Mesenchymal stem cell (in vitro differentiated cells and primary cell): ENCODE measurements around the gene DNASE1L1. TPM values are rescaled to one million over a fixed set of nuclear protein-coding genes. Genes with fewer than 3 reads are reported as not detected.

Experiments used
- DNase-seq: peaks from one replicate; pipeline ENCODE4 v3.0.0-alpha.2; 2013
- H2AFZ ChIP-seq: one replicate; pipeline ENCODE4 v1.6.1; 2013; ENCODE audit warnings: low read depth, mild to moderate bottlenecking, control low read depth, inconsistent platforms, low read length, moderate library complexity
- H2AK5ac ChIP-seq: 2 replicates; pipeline ENCODE4 v1.6.1; 2013; ENCODE audit warnings: low read length, moderate library complexity, mild to moderate bottlenecking, inconsistent platforms; ENCODE audit not compliant: severe bottlenecking
- H2BK120ac ChIP-seq: one replicate; pipeline ENCODE4 v1.6.1; 2013; ENCODE audit warnings: low read depth, mild to moderate bottlenecking, inconsistent platforms, low read length, moderate library complexity
- H2BK12ac ChIP-seq, 2 experiments: one replicate each; pipeline ENCODE4 v1.6.1; 2013; ENCODE audit warnings: inconsistent platforms in 2 of 2, low read length in 2 of 2, mild to moderate bottlenecking in 2 of 2, moderate library complexity in 2 of 2, control low read depth in 1 of 2
- H2BK15ac ChIP-seq: one replicate; pipeline ENCODE4 v1.6.1; 2013; ENCODE audit warnings: mild to moderate bottlenecking, low read depth, inconsistent platforms; ENCODE audit not compliant: poor library complexity, severe bottlenecking
- H2BK5ac ChIP-seq: 2 replicates; pipeline ENCODE4 v1.6.1; 2013; ENCODE audit warnings: low read depth, mild to moderate bottlenecking, low read length, control low read depth, inconsistent platforms; ENCODE audit not compliant: poor library complexity, severe bottlenecking
- H3K14ac ChIP-seq, 2 experiments: one replicate each; pipeline ENCODE4 v1.6.1; 2013; ENCODE audit warnings: inconsistent platforms in 2 of 2, low read length in 2 of 2, control low read depth in 1 of 2, mild to moderate bottlenecking in 1 of 2, moderate library complexity in 1 of 2
- H3K18ac ChIP-seq, 2 experiments: one replicate each; pipeline ENCODE4 v1.6.1; 2013; ENCODE audit warnings: inconsistent platforms in 2 of 2, low read length in 2 of 2, control low read depth in 1 of 2, low read depth in 1 of 2, mild to moderate bottlenecking in 1 of 2
- H3K23ac ChIP-seq, 2 experiments: one replicate each; pipeline ENCODE4 v1.6.1; 2013; ENCODE audit warnings: inconsistent platforms in 2 of 2, low read length in 2 of 2, mild to moderate bottlenecking in 2 of 2, moderate library complexity in 2 of 2, control low read depth in 1 of 2
- H3K27ac ChIP-seq: 2 replicates; pipeline ENCODE4 v1.5.1; 2013; ENCODE audit warnings: mild to moderate bottlenecking, moderate library complexity, low read length, control low read depth, inconsistent platforms; ENCODE audit not compliant: poor library complexity, severe bottlenecking
- H3K27me3 ChIP-seq, 2 experiments: 2 replicates each; pipeline versions ENCODE4 v1.6.1 to v1.7.0; 2013; ENCODE audit warnings: low read length in 2 of 2, mild to moderate bottlenecking in 2 of 2, moderate library complexity in 2 of 2, control low read depth in 1 of 2, inconsistent platforms in 1 of 2; ENCODE audit not compliant: control insufficient read depth in 1 of 2, insufficient read depth in 1 of 2
- H3K36me3 ChIP-seq, 2 experiments: 2 replicates each; pipeline versions ENCODE4 v1.6.1 to v1.7.0; 2013; ENCODE audit warnings: low read length in 2 of 2, control low read depth in 1 of 2, inconsistent platforms in 1 of 2, low read depth in 1 of 2, mild to moderate bottlenecking in 1 of 2; ENCODE audit not compliant: insufficient read depth in 2 of 2, control insufficient read depth in 1 of 2
- H3K4ac ChIP-seq, 2 experiments: one replicate each; pipeline ENCODE4 v1.6.1; 2013; ENCODE audit warnings: inconsistent platforms in 2 of 2, low read length in 2 of 2, mild to moderate bottlenecking in 2 of 2, moderate library complexity in 2 of 2, control low read depth in 1 of 2, low read depth in 1 of 2
- H3K4me1 ChIP-seq: 2 replicates; pipeline ENCODE4 v1.6.1; 2013; ENCODE audit warnings: low read depth, low read length, control low read depth; ENCODE audit not compliant: control insufficient read depth, insufficient read depth
- H3K4me2 ChIP-seq: 2 replicates; pipeline ENCODE4 v1.6.1; 2013; ENCODE audit warnings: low read length, mild to moderate bottlenecking, inconsistent platforms; ENCODE audit not compliant: poor library complexity, severe bottlenecking
- H3K4me3 ChIP-seq, 2 experiments: 2 replicates each; pipeline versions ENCODE4 v1.5.1 to v1.7.0; 2013; ENCODE audit warnings: low read length in 2 of 2, mild to moderate bottlenecking in 2 of 2, control low read depth in 1 of 2, low read depth in 1 of 2; ENCODE audit not compliant: insufficient read depth in 1 of 2
- H3K79me1 ChIP-seq: replicated peaks from 2 replicates; pipeline ENCODE4 v1.6.1; 2013; ENCODE audit warnings: mild to moderate bottlenecking, control low read depth, low read length, inconsistent platforms; ENCODE audit not compliant: poor library complexity, severe bottlenecking
- H3K9ac ChIP-seq: 2 replicates; pipeline ENCODE4 v1.7.0; 2013; ENCODE audit warnings: mild to moderate bottlenecking, low read length, moderate library complexity
- H3K9me3 ChIP-seq: 2 replicates; pipeline ENCODE4 v1.7.0; 2013; ENCODE audit warnings: mild to moderate bottlenecking, low read length; ENCODE audit not compliant: control insufficient read depth
- H4K8ac ChIP-seq: one replicate; pipeline ENCODE4 v1.6.1; 2013; ENCODE audit warnings: inconsistent platforms, mild to moderate bottlenecking, low read length, moderate library complexity
- H4K91ac ChIP-seq: one replicate; pipeline ENCODE4 v1.6.1; 2013; ENCODE audit warnings: mild to moderate bottlenecking, low read length, inconsistent platforms
- WGBS: methylation state at CpG from one replicate; pipeline ENCODE4 v1.1.7; 2013; ENCODE audit warnings: mixed read lengths; 5-methylcytosine and 5-hydroxymethylcytosine counted together
- small RNA-seq: library from polyadenylated mRNA; stranded (forward); fragments of <200 nt; extraction: miRNeasy Mini kit (QIAGEN cat#:217004); gene quantifications from one replicate; pipeline ENCODE3, GENCODE V24; 2013; ENCODE audit warnings: low read depth

DNASE1L1 gene

DNA sequence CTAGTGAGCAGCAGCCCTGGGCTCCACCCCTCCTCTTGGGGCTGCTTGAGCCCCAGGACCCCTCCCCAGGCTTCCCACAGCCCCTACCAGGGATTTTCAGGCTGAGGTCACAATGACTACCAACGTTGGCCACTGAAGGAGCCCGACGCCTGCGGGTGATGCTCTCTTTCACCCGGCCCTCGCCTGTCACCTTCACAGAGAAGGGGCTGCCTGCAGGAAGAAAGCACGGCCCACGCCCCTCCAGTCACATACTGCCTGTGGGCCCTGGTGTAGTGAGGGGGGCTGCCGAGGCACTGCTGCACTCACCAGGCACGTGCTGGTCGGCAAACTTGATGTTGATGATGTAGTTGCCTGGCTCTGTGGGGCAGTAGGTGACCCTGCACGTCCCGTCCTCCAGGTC lies 56.6 kb downstream of the DNASE1L1 start:
- Histone ChIP-seq H4K91ac (no peak overlapping the region), H2AFZ (no peak overlapping the region), H3K27ac (no peak overlapping the region), H4K8ac (no peak overlapping the region), H2BK5ac (no peak overlapping the region), H3K23ac (no peak overlapping the region), H3K36me3 (peaks cover 84 to 96% of the 10 kb centered on the region in 2 experiments), H3K27me3 (no peaks in the 10 kb centered on the region), H3K9me3 (no peaks in the 10 kb centered on the region), H3K4me1 (peaks cover 36% of the 10 kb centered on the region), H3K9ac (no peak overlapping the region), H3K4me2 (no peak overlapping the region), H2AK5ac (no peak overlapping the region), H3K79me1 (no peaks in the 10 kb centered on the region), H3K14ac (no peak overlapping the region), H3K18ac (peak overlapping the region in 1 of 2 experiments; percentile 7), H3K4ac (no peak overlapping the region), H2BK12ac (no peak overlapping the region), H2BK15ac (no peak overlapping the region), H3K4me3 (no peak overlapping the region), H2BK120ac (no peak overlapping the region)
- DNase-seq, result no peak
- 88% methylated on average over 13 of the region's 13 CpGs for WGBS

DNA sequence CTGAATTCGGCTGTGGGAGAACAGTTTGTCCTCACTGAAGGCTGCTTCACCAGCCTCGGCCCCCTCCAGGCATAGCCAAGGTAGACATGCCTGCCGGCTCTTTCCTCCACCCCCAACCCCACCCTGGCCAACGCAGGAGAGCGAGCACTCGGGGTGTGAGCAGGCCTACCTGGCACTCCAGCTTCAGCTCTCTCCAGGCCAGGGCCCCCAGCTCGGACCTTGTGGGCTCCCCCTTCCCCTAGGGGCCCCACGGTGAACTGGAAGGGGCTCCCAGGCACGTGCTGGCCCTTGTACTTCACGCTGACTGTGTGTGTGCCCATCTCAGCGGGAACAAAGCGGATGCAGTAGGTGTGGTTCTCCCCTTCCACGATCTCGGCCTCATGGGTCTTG lies 57.0 kb downstream of the DNASE1L1 start:
- Histone ChIP-seq H2BK120ac (no peak overlapping the region), H3K4ac (no peak overlapping the region), H3K36me3 (peaks cover 79 to 96% of the 10 kb centered on the region in 2 experiments), H2BK15ac (no peak overlapping the region), H3K27me3 (no peaks in the 10 kb centered on the region), H3K79me1 (no peaks in the 10 kb centered on the region), H2AK5ac (no peak overlapping the region), H3K4me1 (peaks cover 35% of the 10 kb centered on the region), H2BK12ac (no peak overlapping the region), H3K4me3 (no peak overlapping the region), H3K9me3 (no peaks in the 10 kb centered on the region), H3K14ac (no peak overlapping the region), H3K18ac (no peak overlapping the region), H3K4me2 (no peak overlapping the region), H4K91ac (no peak overlapping the region), H2BK5ac (no peak overlapping the region), H3K9ac (no peak overlapping the region), H4K8ac (no peak overlapping the region), H3K27ac (no peak overlapping the region), H3K23ac (no peak overlapping the region), H2AFZ (no peak overlapping the region)
- DNase-seq, result no peak
- 87% methylated on average over 8 of the region's 14 CpGs for WGBS

Small RNAs within 50 kb of the gene (small RNA-seq; reads per million reads assigned to genes)
- 2.9 reads per million, percentile 12 among the genes with 10 or more reads in this experiment for gene MIR6858
- not detected for gene SNORA70
